Large intestine (tissue), 12 donors: ENCODE data around the gene TMX1. TPM values are rescaled to one million over a fixed set of nuclear protein-coding genes. Genes with fewer than 3 reads are reported as not detected.

Experiments used
- DNase-seq, 2 donors: peaks; one replicate each; pipeline versions ENCODE4 v3.0.0 to v3.0.0-alpha.2; 2013
- H3K27ac ChIP-seq: one replicate; pipeline ENCODE4 v1.5.1; 2013; ENCODE audit warnings: low read length
- H3K27me3 ChIP-seq: 2 replicates; pipeline ENCODE4 v1.6.1; 2013; ENCODE audit warnings: low read length; ENCODE audit not compliant: control insufficient read depth, insufficient read depth
- H3K36me3 ChIP-seq: 2 replicates; pipeline ENCODE4 v1.6.1; 2013; ENCODE audit warnings: low read length; ENCODE audit not compliant: control insufficient read depth, insufficient read depth
- H3K4me1 ChIP-seq: one replicate; pipeline ENCODE4 v1.6.1; 2013; ENCODE audit warnings: low read length; ENCODE audit not compliant: control insufficient read depth, insufficient read depth
- H3K4me3 ChIP-seq: one replicate; pipeline ENCODE4 v1.5.1; 2013; ENCODE audit warnings: low read length
- H3K9me3 ChIP-seq: one replicate; pipeline ENCODE4 v1.6.1; 2013; ENCODE audit warnings: mild to moderate bottlenecking, low read depth, low read length, moderate library complexity; ENCODE audit not compliant: control insufficient read depth
- WGBS: methylation state at CpG from one replicate; pipeline ENCODE4 v1.1.5; 2013; ENCODE audit warnings: low lambda C conversion rate; ENCODE audit not compliant: insufficient coverage; 5-methylcytosine and 5-hydroxymethylcytosine counted together
- long read RNA-seq, 11 donors: transcript quantifications; one replicate each; lab custom pipeline, GENCODE V29; 2026
- polyA plus RNA-seq: library from polyadenylated mRNA; unstranded; fragments of 120-200 nt; gene quantifications from one replicate; pipeline ENCODE4 v1.2.1, GENCODE V29; 2013

The TMX1 gene, protein sequence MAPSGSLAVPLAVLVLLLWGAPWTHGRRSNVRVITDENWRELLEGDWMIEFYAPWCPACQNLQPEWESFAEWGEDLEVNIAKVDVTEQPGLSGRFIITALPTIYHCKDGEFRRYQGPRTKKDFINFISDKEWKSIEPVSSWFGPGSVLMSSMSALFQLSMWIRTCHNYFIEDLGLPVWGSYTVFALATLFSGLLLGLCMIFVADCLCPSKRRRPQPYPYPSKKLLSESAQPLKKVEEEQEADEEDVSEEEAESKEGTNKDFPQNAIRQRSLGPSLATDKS
- polyA plus RNA-seq: 35.8 TPM
- long read RNA-seq, donor 1, transcript TMX1-201 (8 exons, 3,995 nt): major isoform, 12 of 12 reads
- long read RNA-seq, donor 1, partial matches to known transcripts: 0 of 12 reads
- long read RNA-seq, donor 1, other reads (novel, unspliced or antisense): 0 of 12 reads
- long read RNA-seq, donor 2, transcript TMX1-201 (8 exons, 3,995 nt): major isoform, 34 of 135 reads
- long read RNA-seq, donor 2, partial matches to known transcripts: 101 of 135 reads
- long read RNA-seq, donor 2, other reads (novel, unspliced or antisense): 0 of 135 reads
- long read RNA-seq, donor 3: 0 reads
- long read RNA-seq, donor 4: 0 reads
- long read RNA-seq, donor 5, transcript TMX1-201 (8 exons, 3,995 nt): major isoform, 16 of 16 reads
- long read RNA-seq, donor 5, partial matches to known transcripts: 0 of 16 reads
- long read RNA-seq, donor 5, other reads (novel, unspliced or antisense): 0 of 16 reads
- long read RNA-seq, donor 6, transcript TMX1-201 (8 exons, 3,995 nt): major isoform, 25 of 25 reads
- long read RNA-seq, donor 6, partial matches to known transcripts: 0 of 25 reads
- long read RNA-seq, donor 6, other reads (novel, unspliced or antisense): 0 of 25 reads
- long read RNA-seq, donor 7, transcript TMX1-201 (8 exons, 3,995 nt): major isoform, 14 of 19 reads
- long read RNA-seq, donor 7, partial matches to known transcripts: 5 of 19 reads
- long read RNA-seq, donor 7, other reads (novel, unspliced or antisense): 0 of 19 reads
- long read RNA-seq, donor 8, transcript TMX1-201 (8 exons, 3,995 nt): major isoform, 30 of 91 reads
- long read RNA-seq, donor 8, partial matches to known transcripts: 61 of 91 reads
- long read RNA-seq, donor 8, other reads (novel, unspliced or antisense): 0 of 91 reads
- long read RNA-seq, donor 9, transcript TMX1-201 (8 exons, 3,995 nt): major isoform, 26 of 26 reads
- long read RNA-seq, donor 9, partial matches to known transcripts: 0 of 26 reads
- long read RNA-seq, donor 9, other reads (novel, unspliced or antisense): 0 of 26 reads
- long read RNA-seq, donor 10, transcript TMX1-201 (8 exons, 3,995 nt): major isoform, 21 of 21 reads
- long read RNA-seq, donor 10, partial matches to known transcripts: 0 of 21 reads
- long read RNA-seq, donor 10, other reads (novel, unspliced or antisense): 0 of 21 reads
- long read RNA-seq, donor 11, transcript TMX1-201 (8 exons, 3,995 nt): major isoform, 21 of 21 reads
- long read RNA-seq, donor 11, partial matches to known transcripts: 0 of 21 reads
- long read RNA-seq, donor 11, other reads (novel, unspliced or antisense): 0 of 21 reads

DNA sequence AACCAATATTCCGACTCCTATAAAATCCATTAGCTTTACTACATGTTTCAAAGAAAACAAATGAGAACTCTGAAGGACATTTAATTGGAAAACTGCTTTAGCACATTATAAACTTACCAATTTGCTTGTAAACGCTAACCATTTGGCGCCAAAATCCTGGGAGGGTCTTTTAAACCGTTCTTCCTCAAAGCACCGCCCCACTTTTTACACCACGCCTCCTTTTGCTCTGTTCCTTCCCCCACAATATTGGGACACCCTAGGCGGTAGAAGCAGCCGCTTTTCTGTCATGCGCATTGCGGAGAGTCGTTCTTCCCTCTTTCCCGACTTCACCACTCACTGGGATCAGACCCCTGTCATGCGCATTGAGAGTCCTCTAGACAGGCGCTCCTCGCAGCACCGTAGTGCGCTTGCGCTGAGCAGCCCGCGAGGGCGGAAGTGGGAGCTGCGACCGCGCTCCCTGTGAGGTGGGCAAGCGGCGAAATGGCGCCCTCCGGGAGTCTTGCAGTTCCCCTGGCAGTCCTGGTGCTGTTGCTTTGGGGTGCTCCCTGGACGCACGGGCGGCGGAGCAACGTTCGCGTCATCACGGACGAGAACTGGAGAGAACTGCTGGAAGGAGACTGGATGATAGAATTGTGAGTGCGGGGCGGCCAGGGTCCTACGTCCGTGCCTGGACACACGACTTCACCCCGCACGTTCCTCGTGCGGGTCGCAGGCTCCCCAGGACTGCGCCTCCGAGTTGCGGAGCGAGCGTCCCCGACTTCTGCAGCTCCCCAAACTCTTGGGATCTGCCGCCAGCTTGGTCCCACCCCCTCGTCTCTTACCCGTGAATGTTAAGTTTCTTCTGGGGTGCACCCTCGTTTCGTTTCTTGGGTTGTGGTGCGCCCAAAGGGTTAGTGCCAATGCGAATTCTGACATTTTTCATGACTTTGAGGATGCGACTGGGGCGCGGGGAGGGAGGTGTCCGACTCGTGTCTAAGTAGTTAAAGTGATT, at the start of gene TMX1:
TMX1 (plus strand) TSS at position 435 of the 991 bp plus-strand sequence; CDS start at position 481, 46 bp downstream.
- Histone ChIP-seq H3K36me3 (peaks cover 9% of the 10 kb centered on the region), H3K27me3 (no peaks in the 10 kb centered on the region), H3K4me1 (no peaks in the 10 kb centered on the region), H3K27ac (peak within 1 kb of the TSS; percentile 59), H3K9me3 (no peaks in the 10 kb centered on the region), H3K4me3 (peak within 1 kb of the TSS; percentile 99)
- WGBS: no CpG with 5 or more reads among the region's 65 CpGs
- peak; percentile 98 to 99 for DNase-seq

DNA sequence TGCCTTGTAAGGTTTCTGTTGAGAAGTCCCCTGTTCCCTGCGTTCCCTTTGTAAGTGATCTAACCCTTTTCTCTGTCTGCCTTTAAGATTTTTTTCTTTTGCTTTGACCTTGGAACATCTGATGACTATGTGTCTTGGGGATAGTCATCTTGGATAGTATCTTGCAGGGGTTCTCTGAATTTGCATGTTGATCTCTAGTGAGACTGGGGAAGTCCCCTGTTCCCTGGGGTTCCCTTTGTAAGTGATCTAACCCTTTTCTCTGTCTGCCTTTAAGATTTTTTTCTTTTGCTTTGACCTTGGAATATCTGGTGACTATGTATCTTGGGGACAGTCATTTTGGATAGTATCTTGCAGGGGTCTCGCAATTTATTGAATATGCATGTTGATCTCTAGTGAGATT, 38.2 kb upstream of the TMX1 start:
- Histone ChIP-seq H3K4me1 (no peaks in the 10 kb centered on the region), H3K4me3 (no peak overlapping the region), H3K27ac (no peak overlapping the region), H3K36me3 (no peaks in the 10 kb centered on the region), H3K27me3 (no peaks in the 10 kb centered on the region), H3K9me3 (no peaks in the 10 kb centered on the region)
- WGBS: no CpG with 5 or more reads among the region's 2 CpGs
- DNase-seq: no peak

DNA sequence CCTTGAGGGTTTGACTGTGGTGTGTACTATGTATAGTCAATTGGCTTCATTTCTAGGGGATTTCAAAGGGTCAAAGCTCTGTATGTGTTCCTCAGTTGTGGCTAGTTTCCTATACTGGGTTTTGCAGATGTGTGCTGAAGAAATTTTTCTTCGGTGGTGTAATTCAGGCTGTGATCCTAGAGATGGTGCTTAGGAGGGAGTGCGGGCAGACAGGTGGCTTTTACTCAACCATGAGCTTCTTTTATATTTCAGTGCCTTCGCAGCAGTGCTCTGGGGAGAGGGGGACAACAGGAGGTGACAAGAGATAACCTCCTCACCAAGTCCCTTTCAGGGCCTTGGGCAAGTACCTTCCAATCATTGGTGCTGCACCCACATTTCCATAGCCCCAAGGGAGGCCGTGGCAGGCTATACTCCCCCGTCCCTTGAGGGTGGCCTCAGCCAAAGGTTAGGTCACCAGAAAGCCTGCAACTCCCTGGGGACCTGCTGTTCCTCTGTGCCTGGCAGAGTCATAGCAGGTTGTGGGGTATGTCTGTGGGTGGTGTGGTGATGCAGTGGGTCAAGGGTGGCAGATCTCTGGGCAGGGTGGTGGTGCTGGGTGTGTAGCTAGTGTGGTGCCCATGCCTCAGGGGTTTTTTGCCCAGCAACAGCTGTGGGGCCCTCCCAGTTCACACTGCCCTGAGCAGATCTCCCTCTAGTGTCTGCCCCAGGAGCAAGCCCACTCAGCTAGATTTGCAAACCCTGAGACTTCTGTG, 37.0 kb upstream of the TMX1 start:
- H3K4me1 ChIP-seq: no peaks in the 10 kb centered on the region
- WGBS: no CpG with 5 or more reads among the region's 5 CpGs
- DNase-seq: no peak
- H3K9me3 ChIP-seq: no peaks in the 10 kb centered on the region
- H3K27ac ChIP-seq: no peak overlapping the region
- no peaks in the 10 kb centered on the region for H3K36me3 ChIP-seq
- H3K4me3 ChIP-seq: no peak overlapping the region
- H3K27me3 ChIP-seq: peaks cover 3% of the 10 kb centered on the region

DNA sequence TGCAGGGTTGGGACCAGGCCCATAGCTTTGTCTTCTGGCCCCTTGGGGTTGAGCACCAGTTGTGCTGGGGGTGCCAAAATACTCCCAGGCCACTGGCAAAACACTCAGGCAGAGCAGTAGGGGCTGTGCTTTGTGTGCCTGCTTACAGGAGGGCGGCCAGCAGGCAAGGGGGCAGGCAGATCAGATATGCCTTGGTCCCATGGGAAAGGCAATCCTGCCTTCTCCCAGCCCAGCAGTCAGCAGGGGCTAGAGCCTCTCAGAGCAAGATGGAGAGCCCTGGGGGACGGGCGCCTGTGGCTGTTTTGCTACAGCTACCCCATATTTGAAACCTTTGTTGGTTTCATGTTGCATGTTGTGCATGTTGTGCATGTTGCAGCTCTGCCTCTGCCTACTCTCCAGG, 36.2 kb upstream of the TMX1 start:
- Histone ChIP-seq H3K4me3 (no peak overlapping the region), H3K9me3 (no peaks in the 10 kb centered on the region), H3K27me3 (peaks cover 3% of the 10 kb centered on the region), H3K36me3 (no peaks in the 10 kb centered on the region), H3K27ac (no peak overlapping the region), H3K4me1 (no peaks in the 10 kb centered on the region)
- WGBS: no CpG with 5 or more reads among the region's 3 CpGs
- DNase-seq: no peak

DNA sequence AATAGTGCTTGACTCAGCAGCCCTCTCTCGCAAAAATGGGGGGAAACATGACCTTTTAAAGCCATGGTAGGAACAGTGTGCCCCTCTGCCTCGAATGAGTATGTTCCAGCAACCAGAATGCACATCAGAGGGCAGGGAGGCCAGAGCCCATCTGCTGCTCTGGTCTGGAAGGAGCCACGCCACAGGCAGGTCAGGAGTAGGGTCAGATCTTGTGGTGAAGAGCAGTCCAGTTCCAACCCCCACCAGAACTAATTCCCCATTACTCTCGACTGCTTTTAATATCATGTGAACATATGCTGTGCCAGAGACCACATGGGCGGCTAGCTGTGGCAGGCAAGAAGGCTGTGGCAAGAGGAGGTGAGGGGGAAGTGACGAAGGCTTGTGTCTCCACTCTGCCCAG, 34.6 kb upstream of the TMX1 start:
- 83% methylated on average over 1 of the region's 6 CpGs for WGBS
- Histone ChIP-seq H3K9me3 (no peaks in the 10 kb centered on the region), H3K36me3 (no peaks in the 10 kb centered on the region), H3K4me3 (no peak overlapping the region), H3K27me3 (peaks cover 6% of the 10 kb centered on the region), H3K27ac (no peak overlapping the region), H3K4me1 (no peaks in the 10 kb centered on the region)
- no peak for DNase-seq

DNA sequence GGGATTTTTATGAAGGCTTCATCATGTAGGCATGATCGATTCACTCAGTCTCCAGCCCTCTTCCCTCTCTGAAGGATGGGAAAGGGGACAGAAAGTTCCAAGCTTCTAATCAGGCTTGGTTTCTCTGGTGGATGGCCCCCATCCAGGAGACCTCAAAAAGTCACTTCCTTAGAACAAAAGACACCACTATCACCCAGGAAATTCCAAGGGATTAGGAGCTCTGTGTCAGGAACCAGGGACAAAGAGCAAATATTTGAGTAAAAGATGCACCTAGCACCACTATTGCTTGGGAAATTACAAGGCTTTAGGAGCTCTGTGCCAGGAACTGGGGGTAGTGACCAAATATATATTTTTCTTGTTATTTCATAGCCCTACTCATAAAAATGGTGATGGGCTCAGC, 33.6 kb upstream of the TMX1 start:
- Histone ChIP-seq H3K27ac (no peak overlapping the region), H3K27me3 (peaks cover 9% of the 10 kb centered on the region), H3K4me3 (no peak overlapping the region), H3K36me3 (no peaks in the 10 kb centered on the region), H3K4me1 (no peaks in the 10 kb centered on the region), H3K9me3 (no peaks in the 10 kb centered on the region)
- no CpG with 5 or more reads among the region's 1 CpG for WGBS
- DNase-seq: no peak

DNA sequence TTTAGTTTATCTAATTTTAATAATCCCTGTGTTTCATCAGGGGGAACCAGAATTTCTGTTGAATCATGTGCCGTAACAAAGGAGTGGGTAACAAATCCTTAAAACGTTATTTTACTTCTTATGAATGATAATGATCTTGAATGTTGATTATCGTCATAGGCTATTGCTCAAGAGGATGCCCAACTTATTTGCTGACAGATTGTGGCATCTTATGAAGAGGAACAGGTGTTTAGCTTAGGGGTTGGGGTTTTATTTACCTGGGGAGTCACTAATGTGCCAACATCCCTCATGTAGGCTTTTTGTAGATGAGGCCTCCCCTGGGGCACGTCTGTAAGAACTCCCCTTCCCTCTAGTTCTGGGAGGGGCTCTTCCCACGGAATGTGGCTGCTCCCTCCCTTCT, 32.4 kb upstream of the TMX1 start:
- Histone ChIP-seq H3K27ac (no peak overlapping the region), H3K36me3 (no peaks in the 10 kb centered on the region), H3K4me3 (no peak overlapping the region), H3K27me3 (peaks cover 9% of the 10 kb centered on the region), H3K9me3 (no peaks in the 10 kb centered on the region), H3K4me1 (no peaks in the 10 kb centered on the region)
- DNase-seq: no peak
- WGBS: no CpG with 5 or more reads among the region's 5 CpGs

DNA sequence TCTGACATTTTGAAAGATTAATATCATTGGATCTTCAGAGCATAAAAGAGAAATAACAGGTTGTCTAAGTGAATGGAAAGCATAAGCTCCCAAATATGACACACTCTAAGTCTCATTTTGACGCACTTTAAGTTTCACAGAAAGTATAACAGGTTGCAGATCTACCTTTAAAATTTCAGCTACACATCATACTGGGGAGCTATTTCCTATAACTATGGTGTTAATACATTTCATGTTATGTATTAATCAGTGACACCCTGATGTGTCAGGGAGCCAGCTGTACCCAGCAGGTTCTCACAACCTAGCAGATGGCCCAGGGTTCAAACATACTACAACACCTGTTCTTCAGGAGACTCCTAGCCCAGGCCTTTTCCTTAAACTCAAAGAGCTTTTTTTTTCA, 31.1 kb upstream of the TMX1 start:
- Histone ChIP-seq H3K27ac (no peak overlapping the region), H3K4me3 (no peak overlapping the region), H3K36me3 (no peaks in the 10 kb centered on the region), H3K27me3 (peaks cover 9% of the 10 kb centered on the region), H3K4me1 (no peaks in the 10 kb centered on the region), H3K9me3 (no peaks in the 10 kb centered on the region)
- no CpG with 5 or more reads among the region's 1 CpG for WGBS
- no peak for DNase-seq
